ENCODE measurements around the gene PLA2G15. TPM values are rescaled to one million over a fixed set of nuclear protein-coding genes. Genes with fewer than 3 reads are reported as not detected.

PLA2G15 gene
- total RNA-seq, 2 donors from 2014 or later, result 11.2 to 15.5 TPM

GRCh38 chr16:68227850-68228553 lies 17.2 kb upstream of the PLA2G15 start:
- Mint-ChIP-seq H3K27me3 (no peaks in the 10 kb centered on the region), H3K4me1 (peaks cover 5% of the 10 kb centered on the region), H3K4me3 (peak overlapping the region; percentile 44), H3K9me3 (no peaks in the 10 kb centered on the region), H3K36me3 (ENCODE audit: low read depth) (peaks cover 47% of the 10 kb centered on the region), H3K27ac (peak overlapping the region; percentile 82)
- ATAC-seq (replicated peaks), result no peak

- ATAC-seq (replicated peaks), result no peak
- peaks cover 47% of the 10 kb centered on the region for H3K36me3 Mint-ChIP-seq (ENCODE audit: low read depth)
- no peak overlapping the region for H3K4me3 Mint-ChIP-seq
- H3K27ac Mint-ChIP-seq, result no peak overlapping the region
- no peaks in the 10 kb centered on the region for H3K27me3 Mint-ChIP-seq
- peaks cover 9% of the 10 kb centered on the region for H3K4me1 Mint-ChIP-seq
- no peaks in the 10 kb centered on the region for H3K9me3 Mint-ChIP-seq
Observed at GRCh38 chr16:68228652-68229051, 16.5 kb upstream of the PLA2G15 start.

GRCh38 chr16:68229431-68230175 lies 15.6 kb upstream of the PLA2G15 start:
- H3K36me3 Mint-ChIP-seq (ENCODE audit: low read depth), result peaks cover 46% of the 10 kb centered on the region
- peak overlapping the region; percentile 59 for H3K27ac Mint-ChIP-seq
- no peaks in the 10 kb centered on the region for H3K9me3 Mint-ChIP-seq
- H3K4me1 Mint-ChIP-seq, result peaks cover 9% of the 10 kb centered on the region
- no peaks in the 10 kb centered on the region for H3K27me3 Mint-ChIP-seq
- no peak overlapping the region for H3K4me3 Mint-ChIP-seq
- no peak for ATAC-seq (replicated peaks)

- no peak overlapping the region for H3K27ac Mint-ChIP-seq
- no peaks in the 10 kb centered on the region for H3K9me3 Mint-ChIP-seq
- ATAC-seq (replicated peaks), result no peak
- H3K4me1 Mint-ChIP-seq, result peaks cover 9% of the 10 kb centered on the region
- no peaks in the 10 kb centered on the region for H3K27me3 Mint-ChIP-seq
- H3K36me3 Mint-ChIP-seq (ENCODE audit: low read depth), result peaks cover 42% of the 10 kb centered on the region
- no peak overlapping the region for H3K4me3 Mint-ChIP-seq
Observed at GRCh38 chr16:68230176-68230571, 15.0 kb upstream of the PLA2G15 start.

- Mint-ChIP-seq H3K36me3 (ENCODE audit: low read depth) (peaks cover 34% of the 10 kb centered on the region), H3K4me3 (no peak overlapping the region), H3K9me3 (no peaks in the 10 kb centered on the region), H3K4me1 (peaks cover 9% of the 10 kb centered on the region), H3K27me3 (no peaks in the 10 kb centered on the region), H3K27ac (no peak overlapping the region)
- no peak for ATAC-seq (replicated peaks)
Observed at GRCh38 chr16:68230956-68231355, 14.2 kb upstream of the PLA2G15 start.

GRCh38 chr16:68231384-68232136 lies 13.6 kb upstream of the PLA2G15 start:
- no peaks in the 10 kb centered on the region for H3K27me3 Mint-ChIP-seq
- no peak for ATAC-seq (replicated peaks)
- peaks cover 13% of the 10 kb centered on the region for H3K4me1 Mint-ChIP-seq
- no peak overlapping the region for H3K27ac Mint-ChIP-seq
- H3K36me3 Mint-ChIP-seq (ENCODE audit: low read depth), result peaks cover 29% of the 10 kb centered on the region
- H3K9me3 Mint-ChIP-seq, result no peaks in the 10 kb centered on the region
- no peak overlapping the region for H3K4me3 Mint-ChIP-seq

- no peak overlapping the region for H3K27ac Mint-ChIP-seq
- H3K36me3 Mint-ChIP-seq (ENCODE audit: low read depth), result peaks cover 21% of the 10 kb centered on the region
- H3K27me3 Mint-ChIP-seq, result no peaks in the 10 kb centered on the region
- no peak overlapping the region for H3K4me3 Mint-ChIP-seq
- no peak for ATAC-seq (replicated peaks)
- H3K4me1 Mint-ChIP-seq, result peaks cover 10% of the 10 kb centered on the region
- H3K9me3 Mint-ChIP-seq, result no peaks in the 10 kb centered on the region
Observed at GRCh38 chr16:68232335-68232734, 12.8 kb upstream of the PLA2G15 start.

GRCh38 chr16:68233085-68233834 lies 11.9 kb upstream of the PLA2G15 start:
- H3K27ac Mint-ChIP-seq, result no peak overlapping the region
- ATAC-seq (replicated peaks), result peak; percentile 15
- H3K4me1 Mint-ChIP-seq, result peaks cover 8% of the 10 kb centered on the region
- H3K4me3 Mint-ChIP-seq, result no peak overlapping the region
- H3K36me3 Mint-ChIP-seq (ENCODE audit: low read depth), result peaks cover 12% of the 10 kb centered on the region
- no peaks in the 10 kb centered on the region for H3K27me3 Mint-ChIP-seq
- no peaks in the 10 kb centered on the region for H3K9me3 Mint-ChIP-seq

- H3K36me3 Mint-ChIP-seq (ENCODE audit: low read depth), result peaks cover 10% of the 10 kb centered on the region
- no peaks in the 10 kb centered on the region for H3K27me3 Mint-ChIP-seq
- H3K4me3 Mint-ChIP-seq, result no peak overlapping the region
- H3K9me3 Mint-ChIP-seq, result no peaks in the 10 kb centered on the region
- H3K4me1 Mint-ChIP-seq, result peaks cover 8% of the 10 kb centered on the region
- no peak overlapping the region for H3K27ac Mint-ChIP-seq
- no peak for ATAC-seq (replicated peaks)
Observed at GRCh38 chr16:68233835-68234187, 11.4 kb upstream of the PLA2G15 start.

- Mint-ChIP-seq H3K4me1 (peaks cover 8% of the 10 kb centered on the region), H3K9me3 (no peaks in the 10 kb centered on the region), H3K27me3 (no peaks in the 10 kb centered on the region), H3K4me3 (peak overlapping the region; percentile 18), H3K27ac (peak overlapping the region; percentile 48), H3K36me3 (ENCODE audit: low read depth) (peaks cover 4% of the 10 kb centered on the region)
- no peak for ATAC-seq (replicated peaks)
Observed at GRCh38 chr16:68234188-68235107, 10.7 kb upstream of the PLA2G15 start.

GRCh38 chr16:68235108-68235886 lies 9.9 kb upstream of the PLA2G15 start:
- Mint-ChIP-seq H3K27me3 (no peaks in the 10 kb centered on the region), H3K4me1 (peaks cover 8% of the 10 kb centered on the region), H3K36me3 (ENCODE audit: low read depth) (peaks cover 4% of the 10 kb centered on the region), H3K27ac (no peak overlapping the region), H3K4me3 (peak overlapping the region; percentile 18), H3K9me3 (no peaks in the 10 kb centered on the region)
- ATAC-seq (replicated peaks), result no peak

GRCh38 chr16:68235887-68236136 lies 9.4 kb upstream of the PLA2G15 start, which contains the start of gene ESRP2:
Gene ESRP2, minus strand, starts transcription at chr16:68236127. Its CDS starts 82 bp downstream, at chr16:68236045.
- H3K4me1 Mint-ChIP-seq, result peaks cover 8% of the 10 kb centered on the region
- H3K9me3 Mint-ChIP-seq, result no peaks in the 10 kb centered on the region
- no peak for ATAC-seq (replicated peaks)
- peaks cover 4% of the 10 kb centered on the region for H3K36me3 Mint-ChIP-seq (ENCODE audit: low read depth)
- H3K27ac Mint-ChIP-seq, result peak within 1 kb of the TSS; percentile 70
- H3K27me3 Mint-ChIP-seq, result no peaks in the 10 kb centered on the region
- peak within 1 kb of the TSS; percentile 98 for H3K4me3 Mint-ChIP-seq

All from activated T-helper 17 cell treated with anti-CD3 and anti-CD28 coated beads, Interleukin-2, amount 50 U/mL, for 72 hours (primary cell).